OCI-LY7 (cell line): ENCODE measurements around the gene RELN.

Experiments used
- CTCF ChIP-seq: fragments of 200-600 bp; sonication (generic); conservative IDR thresholded peaks from 2 replicates; pipeline ENCODE4 v1.5.1; 2014; ENCODE audit warnings: mild to moderate bottlenecking, antibody characterized with exemption, low read length, moderate library complexity, mixed read lengths
- EZH2phosphoT487 ChIP-seq: fragments of 200-600 bp; sonication (generic); IDR thresholded peaks from 2 replicates; pipeline ENCODE4 v1.6.1; 2018; ENCODE audit warnings: low read depth, borderline replicate concordance, mild to moderate bottlenecking, mixed run types, antibody characterized with exemption, low read length, moderate library complexity, mixed read lengths

- TF ChIP-seq CTCF (no peak), EZH2phosphoT487 (no peak)
Measured at GRCh38 chr7:103795787-103796186, 193.7 kb downstream of the RELN start.
